GM12892 (cell line): ENCODE measurements around the gene TPO.

Source experiments
- POLR2A ChIP-seq: IDR thresholded peaks from 2 replicates; pipeline ENCODE4 v1.6.1; 2011; ENCODE audit warnings: low read depth, low read length, control low read depth
- POLR2AphosphoS5 ChIP-seq: IDR thresholded peaks from 2 replicates; pipeline ENCODE4 v1.6.1; 2011; ENCODE audit warnings: low read depth, low read length, control low read depth
- TAF1 ChIP-seq: IDR thresholded peaks from 2 replicates; pipeline ENCODE4 v1.6.1; 2011; ENCODE audit warnings: low read depth, mild to moderate bottlenecking, control low read depth, low read length, borderline replicate concordance

- no peak for TF ChIP-seq POLR2AphosphoS5
- no peak for TF ChIP-seq POLR2A
- TF ChIP-seq TAF1 = no peak
Observed at GRCh38 chr2:1430491-1430890, 17.2 kb downstream of the TPO start.
